ENCODE results near the gene SCN2A.
"Not testable (repeated sequence)": the region's sequence is repeated elsewhere in the genome, so short reads cannot be mapped to it uniquely, and the experiment has no call there.

SCN2A gene

DNA sequence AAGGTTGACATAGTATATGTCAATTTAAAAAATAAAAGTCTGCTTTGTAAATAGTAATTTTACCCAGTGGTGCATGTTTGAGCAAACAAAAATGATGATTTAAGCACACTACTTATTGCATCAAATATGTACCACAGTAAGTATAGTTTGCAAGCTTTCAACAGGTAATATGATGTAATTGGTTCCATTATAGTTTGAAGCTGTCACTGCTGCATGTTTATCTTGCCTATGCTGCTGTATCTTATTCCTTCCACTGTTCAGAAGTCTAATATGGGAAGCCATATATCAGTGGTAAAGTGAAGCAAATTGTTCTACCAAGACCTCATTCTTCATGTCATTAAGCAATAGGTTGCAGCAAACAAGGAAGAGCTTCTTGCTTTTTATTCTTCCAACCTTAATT lies 151.7 kb downstream of the SCN2A start:
- DNase-seq (ENCODE audit: low read depth): no peak
- Histone ChIP-seq H3K27me3 (replicated peaks; ENCODE audit: control insufficient read depth, insufficient read depth, low read length) (no peaks in the 10 kb centered on the region), H3K4me3 (ENCODE audit: low read length) (no peak overlapping the region), H3K4me1 (ENCODE audit: control insufficient read depth, insufficient read depth, low read length) (no peaks in the 10 kb centered on the region), H3K9me3 (ENCODE audit: control insufficient read depth, low read length) (no peaks in the 10 kb centered on the region), H3K36me3 (ENCODE audit: control insufficient read depth, insufficient read depth, low read length, severe bottlenecking) (no peaks in the 10 kb centered on the region), H3K9ac (ENCODE audit: low read length) (no peak overlapping the region)

DNA sequence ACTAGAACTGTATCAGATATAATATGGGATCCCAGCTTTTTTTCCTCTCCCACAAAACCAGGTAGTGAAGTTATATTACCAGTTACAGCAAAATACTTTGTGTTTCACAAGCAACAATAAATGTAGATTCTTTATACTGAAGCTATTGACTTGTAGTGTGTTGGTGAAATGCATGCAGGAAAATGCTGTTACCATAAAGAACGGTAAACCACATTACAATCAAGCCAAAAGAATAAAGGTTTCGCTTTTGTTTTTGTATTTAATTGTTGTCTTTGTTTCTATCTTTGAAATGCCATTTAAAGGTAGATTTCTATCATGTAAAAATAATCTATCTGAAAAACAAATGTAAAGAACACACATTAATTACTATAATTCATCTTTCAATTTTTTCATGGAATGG lies 152.6 kb downstream of the SCN2A start:
- no peaks in the 10 kb centered on the region for H3K4me1 ChIP-seq (ENCODE audit: control insufficient read depth, insufficient read depth, low read length)
- no peak overlapping the region for H3K4me3 ChIP-seq (ENCODE audit: low read length)
- H3K36me3 ChIP-seq (ENCODE audit: control insufficient read depth, insufficient read depth, low read length, severe bottlenecking): no peaks in the 10 kb centered on the region
- no peak for DNase-seq (ENCODE audit: low read depth)
- no peak overlapping the region for H3K9ac ChIP-seq (ENCODE audit: low read length)
- H3K9me3 ChIP-seq (ENCODE audit: control insufficient read depth, low read length): no peaks in the 10 kb centered on the region
- H3K27me3 ChIP-seq (replicated peaks; ENCODE audit: control insufficient read depth, insufficient read depth, low read length): no peaks in the 10 kb centered on the region

DNA sequence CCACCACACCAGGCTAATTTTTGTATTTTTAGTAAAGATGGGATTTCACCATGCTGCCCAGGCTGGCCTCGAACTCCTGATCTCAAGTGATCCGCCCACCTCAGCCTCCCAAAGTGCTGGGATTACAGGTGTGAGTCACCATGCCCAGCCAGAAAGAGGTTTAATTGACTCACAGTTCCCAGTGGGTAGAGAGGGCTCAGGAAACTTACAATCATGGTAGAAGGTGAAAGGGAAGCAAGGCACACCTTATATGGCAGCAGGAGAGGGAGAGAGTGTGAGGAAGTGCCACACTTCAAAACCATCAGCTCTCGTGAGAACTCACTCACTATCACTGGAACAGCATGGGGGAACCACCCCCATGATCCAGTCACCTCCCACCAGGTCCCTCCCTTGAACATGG lies 159.4 kb downstream of the SCN2A start:
- H3K27me3 ChIP-seq (replicated peaks; ENCODE audit: control insufficient read depth, insufficient read depth, low read length); H3K4me3 ChIP-seq (ENCODE audit: low read length); H3K4me1 ChIP-seq (ENCODE audit: control insufficient read depth, insufficient read depth, low read length); H3K36me3 ChIP-seq (ENCODE audit: control insufficient read depth, insufficient read depth, low read length, severe bottlenecking); H3K9ac ChIP-seq (ENCODE audit: low read length); H3K9me3 ChIP-seq (ENCODE audit: control insufficient read depth, low read length); DNase-seq (ENCODE audit: low read depth): not testable (repeated sequence)

DNA sequence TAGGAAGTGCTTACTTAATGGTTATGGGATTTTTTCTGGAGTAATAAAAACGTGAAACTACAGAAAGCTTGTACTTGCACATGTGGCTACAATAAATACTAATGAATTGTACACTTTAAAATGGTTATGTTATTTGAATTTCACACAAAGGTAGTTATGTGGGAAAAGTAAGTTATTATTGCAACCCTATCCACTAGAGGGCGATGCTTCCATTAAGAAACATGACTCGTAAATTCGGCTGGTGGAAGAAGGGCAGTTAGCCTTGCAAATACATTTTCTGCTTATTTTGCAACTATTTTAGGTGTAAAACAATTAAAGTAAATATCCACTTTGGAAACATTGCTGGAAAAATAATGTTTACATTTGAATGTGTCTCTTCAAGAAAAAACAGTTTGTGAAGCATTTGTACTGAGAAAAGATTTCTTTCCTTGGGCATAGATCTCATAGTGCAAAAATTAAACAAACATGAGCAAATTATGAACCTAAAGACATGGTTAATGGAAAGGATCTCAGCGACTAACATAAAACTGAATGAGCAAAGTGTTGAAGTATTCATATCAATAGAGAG lies 162.2 kb downstream of the SCN2A start:
- Histone ChIP-seq H3K4me1 (ENCODE audit: control insufficient read depth, insufficient read depth, low read length) (no peaks in the 10 kb centered on the region), H3K27me3 (replicated peaks; ENCODE audit: control insufficient read depth, insufficient read depth, low read length) (no peaks in the 10 kb centered on the region), H3K36me3 (ENCODE audit: control insufficient read depth, insufficient read depth, low read length, severe bottlenecking) (no peaks in the 10 kb centered on the region), H3K4me3 (ENCODE audit: low read length) (no peak overlapping the region), H3K9me3 (ENCODE audit: control insufficient read depth, low read length) (no peaks in the 10 kb centered on the region), H3K9ac (ENCODE audit: low read length) (no peak overlapping the region)
- DNase-seq (ENCODE audit: low read depth): peak; percentile 94

DNA sequence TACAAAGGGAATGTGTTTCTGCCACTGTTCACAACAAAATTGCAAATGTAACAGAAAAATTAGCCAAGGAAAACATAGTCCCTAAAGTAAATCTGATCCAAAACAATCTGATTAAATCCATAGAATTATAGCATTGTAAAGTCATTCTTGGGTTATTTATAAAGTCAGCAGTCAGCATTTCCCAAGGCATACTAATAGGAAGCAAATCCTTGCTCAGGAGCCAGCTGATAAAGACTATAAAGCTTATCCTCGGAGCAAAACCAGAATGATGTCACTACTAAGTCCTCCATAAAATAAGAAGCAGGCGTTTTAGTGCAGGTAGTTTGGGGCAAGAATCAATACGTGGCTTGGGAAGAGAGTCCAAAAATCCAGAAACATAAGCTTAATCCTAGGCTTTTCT lies 162.9 kb downstream of the SCN2A start:
- Histone ChIP-seq H3K36me3 (ENCODE audit: control insufficient read depth, insufficient read depth, low read length, severe bottlenecking) (no peaks in the 10 kb centered on the region), H3K4me1 (ENCODE audit: control insufficient read depth, insufficient read depth, low read length) (no peaks in the 10 kb centered on the region), H3K9me3 (ENCODE audit: control insufficient read depth, low read length) (no peaks in the 10 kb centered on the region), H3K9ac (ENCODE audit: low read length) (no peak overlapping the region), H3K27me3 (replicated peaks; ENCODE audit: control insufficient read depth, insufficient read depth, low read length) (no peaks in the 10 kb centered on the region), H3K4me3 (ENCODE audit: low read length) (no peak overlapping the region)
- DNase-seq (ENCODE audit: low read depth): no peak

DNA sequence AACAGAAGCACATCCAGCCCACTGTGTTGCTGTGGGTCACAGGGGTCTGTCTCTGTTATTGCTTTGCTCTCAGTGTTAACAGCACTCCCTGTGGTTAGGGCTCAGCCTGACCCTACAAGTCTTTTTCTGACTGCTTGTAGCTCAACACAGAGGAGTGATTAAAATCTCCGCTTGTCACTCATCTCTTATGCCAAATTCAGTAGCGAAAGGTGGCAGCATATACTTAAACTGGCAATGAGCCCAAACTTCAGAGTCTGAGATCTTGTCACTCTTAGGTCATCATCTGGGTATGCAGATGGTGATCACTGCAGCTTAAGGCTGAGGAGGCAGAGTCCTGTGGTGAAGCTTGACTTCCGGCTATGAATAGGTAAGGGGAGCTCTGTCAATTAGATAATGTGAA lies 167.0 kb downstream of the SCN2A start:
- H3K27me3 ChIP-seq (replicated peaks; ENCODE audit: control insufficient read depth, insufficient read depth, low read length): no peaks in the 10 kb centered on the region
- no peaks in the 10 kb centered on the region for H3K36me3 ChIP-seq (ENCODE audit: control insufficient read depth, insufficient read depth, low read length, severe bottlenecking)
- no peaks in the 10 kb centered on the region for H3K4me1 ChIP-seq (ENCODE audit: control insufficient read depth, insufficient read depth, low read length)
- peak; percentile 37 for DNase-seq (ENCODE audit: low read depth)
- no peak overlapping the region for H3K4me3 ChIP-seq (ENCODE audit: low read length)
- no peaks in the 10 kb centered on the region for H3K9me3 ChIP-seq (ENCODE audit: control insufficient read depth, low read length)
- H3K9ac ChIP-seq (ENCODE audit: low read length): no peak overlapping the region

DNA sequence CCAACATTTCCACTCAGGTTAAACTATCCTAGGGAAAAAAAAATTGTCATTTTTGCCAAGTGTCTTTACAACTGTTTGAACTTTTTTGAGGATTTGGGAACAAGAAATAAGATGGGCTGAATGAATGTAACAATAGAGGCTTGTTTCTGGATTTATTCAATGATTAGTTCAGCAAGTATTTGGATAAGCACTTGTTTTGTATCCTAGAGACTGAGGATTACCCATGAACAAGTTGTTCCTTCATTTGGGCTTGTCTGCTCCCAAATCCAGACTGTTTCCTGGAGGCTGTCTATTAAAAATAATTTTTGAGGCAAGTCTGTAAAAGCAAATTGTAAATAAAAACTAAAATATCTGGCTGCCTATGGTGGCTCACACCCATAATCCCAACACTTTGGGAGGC lies 168.3 kb downstream of the SCN2A start:
- no peaks in the 10 kb centered on the region for H3K27me3 ChIP-seq (replicated peaks; ENCODE audit: control insufficient read depth, insufficient read depth, low read length)
- H3K4me1 ChIP-seq (ENCODE audit: control insufficient read depth, insufficient read depth, low read length): no peaks in the 10 kb centered on the region
- no peaks in the 10 kb centered on the region for H3K9me3 ChIP-seq (ENCODE audit: control insufficient read depth, low read length)
- no peaks in the 10 kb centered on the region for H3K36me3 ChIP-seq (ENCODE audit: control insufficient read depth, insufficient read depth, low read length, severe bottlenecking)
- no peak overlapping the region for H3K4me3 ChIP-seq (ENCODE audit: low read length)
- no peak for DNase-seq (ENCODE audit: low read depth)
- H3K9ac ChIP-seq (ENCODE audit: low read length): no peak overlapping the region

DNA sequence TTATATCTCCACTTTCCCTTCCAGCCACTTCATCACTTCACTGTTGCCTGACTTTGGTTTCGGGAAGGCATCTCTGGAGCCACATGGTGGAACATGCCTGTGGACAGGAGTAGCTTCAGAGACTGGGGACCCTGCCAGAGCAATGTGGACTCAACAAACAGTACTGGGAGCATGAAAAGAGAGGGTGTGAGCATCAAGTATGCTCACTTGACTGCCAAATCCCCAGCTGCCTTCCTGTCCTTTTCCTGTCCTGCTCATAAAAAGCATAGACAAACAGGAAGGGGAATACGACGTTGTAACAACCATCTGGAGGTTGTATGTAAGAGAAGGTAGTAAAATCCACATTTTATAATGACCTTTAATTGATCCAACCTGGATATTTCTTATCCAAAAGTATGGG lies 169.0 kb downstream of the SCN2A start:
- DNase-seq (ENCODE audit: low read depth): no peak
- H3K4me1 ChIP-seq (ENCODE audit: control insufficient read depth, insufficient read depth, low read length): no peaks in the 10 kb centered on the region
- H3K4me3 ChIP-seq (ENCODE audit: low read length): no peak overlapping the region
- no peaks in the 10 kb centered on the region for H3K36me3 ChIP-seq (ENCODE audit: control insufficient read depth, insufficient read depth, low read length, severe bottlenecking)
- no peaks in the 10 kb centered on the region for H3K27me3 ChIP-seq (replicated peaks; ENCODE audit: control insufficient read depth, insufficient read depth, low read length)
- no peak overlapping the region for H3K9ac ChIP-seq (ENCODE audit: low read length)
- H3K9me3 ChIP-seq (ENCODE audit: control insufficient read depth, low read length): no peaks in the 10 kb centered on the region

DNA sequence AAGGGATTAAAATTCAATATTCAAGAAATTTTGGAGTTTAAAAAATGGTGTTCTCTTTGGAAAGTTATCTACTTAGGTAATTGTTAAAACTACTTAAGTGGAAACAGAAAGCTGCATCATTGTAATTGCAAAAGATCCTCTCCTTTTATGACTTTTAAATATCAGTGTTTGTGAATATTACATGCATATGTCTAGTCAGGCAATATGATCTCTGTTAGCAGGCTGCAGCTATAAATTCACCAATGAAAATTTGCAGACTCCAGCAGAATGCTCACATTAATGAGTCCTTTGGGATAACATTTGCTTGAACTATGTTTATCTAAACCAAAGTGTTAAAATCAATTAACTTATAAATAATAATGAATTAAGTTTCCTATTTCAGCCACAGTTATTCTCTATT lies 171.1 kb downstream of the SCN2A start:
- peak; percentile 39 for DNase-seq (ENCODE audit: low read depth)
- Histone ChIP-seq H3K9ac (ENCODE audit: low read length) (no peak overlapping the region), H3K4me3 (ENCODE audit: low read length) (no peak overlapping the region)

DNA sequence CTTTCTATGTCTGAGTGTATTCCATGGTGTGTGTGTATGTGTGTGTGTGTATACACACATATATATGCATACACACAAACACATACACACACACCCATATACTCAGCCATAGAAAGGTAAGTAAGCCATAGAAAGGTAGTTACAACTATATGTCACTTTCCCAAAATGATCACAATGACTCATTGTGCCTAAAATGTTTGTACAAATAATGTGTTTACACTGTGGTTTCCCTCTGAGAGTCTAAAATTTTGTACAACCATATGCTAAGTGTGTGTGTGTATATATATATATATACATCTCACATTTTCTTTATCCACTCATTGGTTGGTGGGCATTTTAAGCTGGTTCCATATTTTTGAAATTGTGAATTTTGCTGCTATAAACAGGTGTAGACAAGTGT lies 175.0 kb downstream of the SCN2A start:
- no peak overlapping the region for H3K4me3 ChIP-seq (ENCODE audit: low read length)
- H3K4me1 ChIP-seq (ENCODE audit: control insufficient read depth, insufficient read depth, low read length): no peaks in the 10 kb centered on the region
- DNase-seq (ENCODE audit: low read depth): no peak
- no peaks in the 10 kb centered on the region for H3K9me3 ChIP-seq (ENCODE audit: control insufficient read depth, low read length)
- no peak overlapping the region for H3K9ac ChIP-seq (ENCODE audit: low read length)
- no peaks in the 10 kb centered on the region for H3K36me3 ChIP-seq (ENCODE audit: control insufficient read depth, insufficient read depth, low read length, severe bottlenecking)
- no peaks in the 10 kb centered on the region for H3K27me3 ChIP-seq (replicated peaks; ENCODE audit: control insufficient read depth, insufficient read depth, low read length)

More for the DNA sequence above, 171.1 kb downstream of the SCN2A start:
- Histone ChIP-seq H3K9me3 (ENCODE audit: control insufficient read depth, low read length) (no peaks in the 10 kb centered on the region), H3K4me1 (ENCODE audit: control insufficient read depth, insufficient read depth, low read length) (no peaks in the 10 kb centered on the region), H3K27me3 (replicated peaks; ENCODE audit: control insufficient read depth, insufficient read depth, low read length) (no peaks in the 10 kb centered on the region), H3K36me3 (ENCODE audit: control insufficient read depth, insufficient read depth, low read length, severe bottlenecking) (no peaks in the 10 kb centered on the region)

DNA sequence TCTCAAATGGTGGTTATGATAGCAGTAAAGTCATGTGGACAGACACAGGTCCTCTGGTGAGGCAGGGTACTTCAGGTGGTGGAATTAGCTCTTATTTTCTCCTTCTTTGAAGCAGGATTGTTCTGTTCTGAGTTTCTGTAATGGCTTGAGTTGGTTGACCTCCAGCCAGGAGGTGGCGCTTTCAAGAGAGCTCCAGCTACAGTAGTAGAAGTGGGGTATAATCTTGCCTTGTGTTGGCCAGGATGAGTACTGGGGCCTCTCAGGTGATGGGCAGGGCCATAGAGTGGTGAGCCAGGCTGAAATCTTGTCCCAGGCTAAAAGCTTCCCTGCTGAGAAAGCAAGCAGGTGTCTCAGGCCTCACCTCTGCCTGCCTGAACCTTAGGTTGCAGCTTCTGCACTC lies 177.8 kb downstream of the SCN2A start:
- Histone ChIP-seq H3K4me3 (ENCODE audit: low read length) (no peak overlapping the region), H3K9ac (ENCODE audit: low read length) (no peak overlapping the region), H3K9me3 (ENCODE audit: control insufficient read depth, low read length) (no peaks in the 10 kb centered on the region), H3K27me3 (replicated peaks; ENCODE audit: control insufficient read depth, insufficient read depth, low read length) (no peaks in the 10 kb centered on the region), H3K4me1 (ENCODE audit: control insufficient read depth, insufficient read depth, low read length) (no peaks in the 10 kb centered on the region), H3K36me3 (ENCODE audit: control insufficient read depth, insufficient read depth, low read length, severe bottlenecking) (no peaks in the 10 kb centered on the region)
- no peak for DNase-seq (ENCODE audit: low read depth)

DNA sequence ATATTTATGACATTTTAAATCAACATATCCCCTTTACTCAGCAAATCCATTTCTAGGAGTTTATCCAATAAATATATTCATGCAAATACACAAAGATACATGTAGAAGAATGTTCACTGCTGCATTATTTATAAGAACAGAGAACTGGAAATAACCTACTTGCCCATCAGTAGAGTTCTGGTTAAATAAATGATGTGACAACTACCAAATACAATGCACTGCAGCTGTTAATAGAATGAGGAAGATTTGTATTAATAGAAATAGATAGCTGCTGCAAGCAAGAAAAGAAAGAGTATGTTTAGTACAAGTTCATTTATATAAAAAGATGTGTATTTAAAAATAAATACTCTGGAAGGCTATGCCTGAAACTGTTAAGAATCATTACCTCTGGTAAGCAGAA lies 181.0 kb downstream of the SCN2A start:
- DNase-seq (ENCODE audit: low read depth): no peak
- Histone ChIP-seq H3K4me3 (ENCODE audit: low read length) (no peak overlapping the region), H3K4me1 (ENCODE audit: control insufficient read depth, insufficient read depth, low read length) (no peaks in the 10 kb centered on the region), H3K36me3 (ENCODE audit: control insufficient read depth, insufficient read depth, low read length, severe bottlenecking) (no peaks in the 10 kb centered on the region), H3K27me3 (replicated peaks; ENCODE audit: control insufficient read depth, insufficient read depth, low read length) (no peaks in the 10 kb centered on the region), H3K9me3 (ENCODE audit: control insufficient read depth, low read length) (peaks cover 5% of the 10 kb centered on the region), H3K9ac (ENCODE audit: low read length) (no peak overlapping the region)

All from adipocyte (in vitro differentiated cells).